ENCODE data around the gene PAXIP1. TPM values are rescaled to one million over a fixed set of nuclear protein-coding genes. Genes with fewer than 3 reads are reported as not detected.

Gene PAXIP1
- total RNA-seq, 2 donors from 2014 or later = 28.5 to 31.4 TPM

- ATAC-seq (no peak), DNase-seq (ENCODE audit: low spot score in 2 of 2) (peak in 1 of 2 donors; percentile 26)
- Mint-ChIP-seq H3K36me3 (no peaks in the 10 kb centered on the region), H3K9me3 (no peaks in the 10 kb centered on the region), H3K27ac (no peak overlapping the region)
Observed at GRCh38 chr7:154910977-154911376, 91.9 kb downstream of the PAXIP1 start.

GRCh38 chr7:154910125-154910524 lies 92.8 kb downstream of the PAXIP1 start:
- H3K36me3 Mint-ChIP-seq = no peaks in the 10 kb centered on the region
- DNase-seq (ENCODE audit: low spot score in 2 of 2) = peak in 1 of 2 donors; percentile 37
- no peaks in the 10 kb centered on the region for H3K9me3 Mint-ChIP-seq
- no peak for ATAC-seq
- no peak overlapping the region for H3K27ac Mint-ChIP-seq

GRCh38 chr7:154909241-154910105 lies 93.5 kb downstream of the PAXIP1 start:
- H3K36me3 Mint-ChIP-seq = no peaks in the 10 kb centered on the region
- no peaks in the 10 kb centered on the region for H3K9me3 Mint-ChIP-seq
- DNase-seq (ENCODE audit: low spot score in 2 of 2) (peak in 1 of 2 donors; percentile 33), ATAC-seq (no peak)
- H3K27ac Mint-ChIP-seq = peak overlapping the region in 1 of 2 donors; percentile 82

- no peaks in the 10 kb centered on the region for H3K36me3 Mint-ChIP-seq
- H3K27ac Mint-ChIP-seq = no peak overlapping the region
- H3K9me3 Mint-ChIP-seq = no peaks in the 10 kb centered on the region
- ATAC-seq = no peak
- peak in 1 of 2 donors; percentile 33 for DNase-seq (ENCODE audit: low spot score in 2 of 2)
Observed at GRCh38 chr7:154907651-154908620, 95.0 kb downstream of the PAXIP1 start.

GRCh38 chr7:154906736-154907355 lies 96.1 kb downstream of the PAXIP1 start:
- no peak for ATAC-seq
- DNase-seq (ENCODE audit: low spot score in 2 of 2) = peak in 1 of 2 donors; percentile 26
- Mint-ChIP-seq H3K27ac (no peak overlapping the region), H3K36me3 (no peaks in the 10 kb centered on the region), H3K9me3 (no peaks in the 10 kb centered on the region)

- no peaks in the 10 kb centered on the region for H3K9me3 Mint-ChIP-seq
- no peak overlapping the region for H3K27ac Mint-ChIP-seq
- no peaks in the 10 kb centered on the region for H3K36me3 Mint-ChIP-seq
- no peak for ATAC-seq
- DNase-seq (ENCODE audit: low spot score in 2 of 2) = peak in 1 of 2 donors; percentile 25
Observed at GRCh38 chr7:154906201-154906600, 96.7 kb downstream of the PAXIP1 start.

- DNase-seq (ENCODE audit: low spot score in 2 of 2) (peak in 1 of 2 donors; percentile 13), ATAC-seq (no peak)
- H3K36me3 Mint-ChIP-seq = no peaks in the 10 kb centered on the region
- H3K9me3 Mint-ChIP-seq = no peaks in the 10 kb centered on the region
- H3K27ac Mint-ChIP-seq = no peak overlapping the region
Observed at GRCh38 chr7:154905615-154906014, 97.3 kb downstream of the PAXIP1 start.

GRCh38 chr7:154905146-154905545 lies 97.8 kb downstream of the PAXIP1 start:
- H3K9me3 Mint-ChIP-seq = no peaks in the 10 kb centered on the region
- ATAC-seq = no peak
- no peak for DNase-seq (ENCODE audit: low spot score in 2 of 2)
- H3K36me3 Mint-ChIP-seq = no peaks in the 10 kb centered on the region
- H3K27ac Mint-ChIP-seq = no peak overlapping the region

GRCh38 chr7:154903083-154903731 lies 99.7 kb downstream of the PAXIP1 start:
- DNase-seq (ENCODE audit: low spot score in 2 of 2) = no peak
- Mint-ChIP-seq H3K27ac (no peak overlapping the region), H3K9me3 (no peaks in the 10 kb centered on the region), H3K36me3 (no peaks in the 10 kb centered on the region)
- ATAC-seq = no peak

GRCh38 chr7:154902600-154903082 lies 100.3 kb downstream of the PAXIP1 start:
- DNase-seq (ENCODE audit: low spot score in 2 of 2) = no peak
- no peak for ATAC-seq
- H3K36me3 Mint-ChIP-seq = no peaks in the 10 kb centered on the region
- no peaks in the 10 kb centered on the region for H3K9me3 Mint-ChIP-seq
- no peak overlapping the region for H3K27ac Mint-ChIP-seq

GRCh38 chr7:154899862-154900261 lies 103.1 kb downstream of the PAXIP1 start:
- Mint-ChIP-seq H3K27ac (no peak overlapping the region), H3K36me3 (no peaks in the 10 kb centered on the region), H3K9me3 (no peaks in the 10 kb centered on the region)
- no peak for DNase-seq (ENCODE audit: low spot score in 2 of 2)
- ATAC-seq = no peak

- ATAC-seq = no peak
- H3K36me3 Mint-ChIP-seq = no peaks in the 10 kb centered on the region
Observed at GRCh38 chr7:154898973-154899855, 103.7 kb downstream of the PAXIP1 start.

GRCh38 chr7:154896076-154896475 lies 106.8 kb downstream of the PAXIP1 start:
- ATAC-seq (no peak), DNase-seq (ENCODE audit: low spot score in 2 of 2) (no peak)
- H3K27ac Mint-ChIP-seq = no peak overlapping the region
- H3K36me3 Mint-ChIP-seq = no peaks in the 10 kb centered on the region
- no peaks in the 10 kb centered on the region for H3K9me3 Mint-ChIP-seq

More at GRCh38 chr7:154898973-154899855, 103.7 kb downstream of the PAXIP1 start:
- Mint-ChIP-seq H3K27ac (no peak overlapping the region), H3K9me3 (no peaks in the 10 kb centered on the region)
- DNase-seq (ENCODE audit: low spot score in 2 of 2) = no peak

Measured in activated naive CD4-positive, alpha-beta T cell treated with anti-CD3 and anti-CD28 coated beads, Interleukin-2, amount 50 U/mL, for 72 hours (primary cell).